MCF 10A (cell line): ENCODE data around the gene PRKG1. TPM values are rescaled to one million over a fixed set of nuclear protein-coding genes. Genes with fewer than 3 reads are reported as not detected.

Source experiments
- BruUV-seq: library from RNA; stranded (reverse); fragments of 400-500 nt; replicated peaks from 2 replicates; lab custom pipeline; 2021; lab: Mats Ljungman, UMichigan
- CTCF ChIA-PET: fragments of 300-600 bp; sonication (Branson Sonifier 250); formaldehyde crosslinking; extraction: SDS; loops from one replicate; lab custom pipeline; 2021; ENCODE audit warnings: antibody characterized with exemption, inconsistent platforms; lab: Yijun Ruan, JAX
- POLR2A ChIA-PET: fragments of 300-600, 350-650 bp; sonication (Branson Sonifier 250); formaldehyde crosslinking; extraction: SDS; loops from one replicate; lab custom pipeline; 2020; ENCODE audit warnings: antibody characterized with exemption, inconsistent platforms; lab: Yijun Ruan, JAX
- DNase-seq: peaks from one replicate; pipeline ENCODE4 v3.0.0-alpha.2; 2018; ENCODE audit not compliant: unreplicated experiment
- H3K27ac Mint-ChIP-seq: one replicate; pipeline ENCODE4 v1.8.0; 2022; ENCODE audit warnings: mild to moderate bottlenecking, low read depth, mixed read lengths; ENCODE audit not compliant: unreplicated experiment
- H3K27me3 Mint-ChIP-seq: one replicate; pipeline ENCODE4 v1.8.0; 2022; ENCODE audit warnings: mixed read lengths; ENCODE audit not compliant: insufficient read depth, unreplicated experiment
- H3K36me3 Mint-ChIP-seq: one replicate; pipeline ENCODE4 v1.8.0; 2022; ENCODE audit warnings: mild to moderate bottlenecking, moderate library complexity, mixed read lengths; ENCODE audit not compliant: insufficient read depth, unreplicated experiment
- H3K4me1 Mint-ChIP-seq: one replicate; pipeline ENCODE4 v1.8.0; 2022; ENCODE audit warnings: mixed read lengths; ENCODE audit not compliant: insufficient read depth, unreplicated experiment
- H3K4me3 Mint-ChIP-seq: one replicate; pipeline ENCODE4 v1.8.0; 2022; ENCODE audit warnings: mild to moderate bottlenecking, moderate library complexity, mixed read lengths; ENCODE audit not compliant: unreplicated experiment
- H3K9me3 Mint-ChIP-seq: one replicate; pipeline ENCODE4 v1.8.0; 2022; ENCODE audit warnings: mixed read lengths; ENCODE audit not compliant: unreplicated experiment
- CTCF ChIP-seq: fragments of 200-600 bp; IDR thresholded peaks from one replicate; pipeline ENCODE4 v1.8.0; 2022; ENCODE audit warnings: antibody characterized with exemption, mild to moderate bottlenecking; ENCODE audit not compliant: unreplicated experiment
- intact Hi-C: fragments of 100-400 bp; cut with micrococcal nuclease; formaldehyde crosslinking; loops from 2 replicates; pipeline ENCODE4 v1.14.1; 2022
- total RNA-seq: library from RNA; stranded (reverse); gene quantifications from 2 replicates; pipeline ENCODE4 v1.2.3, GENCODE V29; 2022

PRKG1 gene
- total RNA-seq, 1 experiment from 2014 or later, result 0.09 TPM

GRCh38 chr10:52318136-52318701 is 1243.9 kb downstream of the PRKG1 start:
- Mint-ChIP-seq H3K27ac (peak overlapping the region; percentile 93), H3K4me1 (peaks cover 22% of the 10 kb centered on the region), H3K27me3 (no peaks in the 10 kb centered on the region), H3K9me3 (no peaks in the 10 kb centered on the region), H3K36me3 (peaks cover 56% of the 10 kb centered on the region), H3K4me3 (peak overlapping the region; percentile 91)
- intact Hi-C loops, result loop anchor here (2.0 kb wide), 1 partner anchor 125 kb away; no protein-coding TSS in a partner anchor
- peak; percentile 49 for DNase-seq
- no peak for TF ChIP-seq CTCF
- TSS peak; percentile 97 for BruUV-seq
- ChIA-PET POLR2A (interaction anchor here (0.7 to 3.5 kb wide), 11 partner anchors 10 to 253 kb away, joined by 3 to 38 read pairs (median 4); no protein-coding TSS in a partner anchor), CTCF (interaction anchor here (0.6 to 4.3 kb wide), 6 partner anchors 10 to 498 kb away, joined by 3 to 19 read pairs (median 4); no protein-coding TSS in a partner anchor)

- ChIA-PET POLR2A (interaction anchor here (0.6 to 3.5 kb wide), 16 partner anchors 9 to 252 kb away, joined by 3 to 38 read pairs (median 4); no protein-coding TSS in a partner anchor), CTCF (interaction anchor here (0.6 to 4.3 kb wide), 7 partner anchors 11 to 291 kb away, joined by 3 to 19 read pairs (median 4); no protein-coding TSS in a partner anchor)
- H3K27me3 Mint-ChIP-seq, result no peaks in the 10 kb centered on the region
- H3K36me3 Mint-ChIP-seq, result peaks cover 53% of the 10 kb centered on the region
- BruUV-seq, result no TSS peak
- peak overlapping the region; percentile 93 for H3K27ac Mint-ChIP-seq
- no peaks in the 10 kb centered on the region for H3K9me3 Mint-ChIP-seq
- H3K4me3 Mint-ChIP-seq, result peak overlapping the region; percentile 91
- no peak for TF ChIP-seq CTCF
- peak; percentile 89 for DNase-seq
- intact Hi-C loops, result loop anchor here (2.0 kb wide), 1 partner anchor 124 kb away; no protein-coding TSS in a partner anchor
- peaks cover 17% of the 10 kb centered on the region for H3K4me1 Mint-ChIP-seq
Measured at GRCh38 chr10:52318822-52319464, 1244.7 kb downstream of the PRKG1 start.

GRCh38 chr10:52319926-52320325 is 1245.6 kb downstream of the PRKG1 start:
- Mint-ChIP-seq H3K4me3 (no peak overlapping the region), H3K27ac (no peak overlapping the region), H3K9me3 (no peaks in the 10 kb centered on the region), H3K4me1 (peaks cover 17% of the 10 kb centered on the region), H3K36me3 (peaks cover 44% of the 10 kb centered on the region), H3K27me3 (no peaks in the 10 kb centered on the region)
- ChIA-PET POLR2A (interaction anchor here (0.6 to 3.5 kb wide), 4 partner anchors 123 to 167 kb away, joined by 3 to 38 read pairs (median 18); no protein-coding TSS in a partner anchor), CTCF (interaction anchor here (2.9 to 4.3 kb wide), 2 partner anchors 12 to 168 kb away, joined by 10 to 19 read pairs; no protein-coding TSS in a partner anchor)
- BruUV-seq, result no TSS peak
- DNase-seq, result no peak
- TF ChIP-seq CTCF, result no peak
- intact Hi-C loops, result loop anchor here (2.0 kb wide), 1 partner anchor 123 kb away; no protein-coding TSS in a partner anchor

- H3K36me3 Mint-ChIP-seq, result peaks cover 23% of the 10 kb centered on the region
- intact Hi-C loops, result no loop called here
- ChIA-PET CTCF (interaction anchor here (0.6 to 1.5 kb wide), 3 partner anchors 56 to 859 kb away, joined by 3 to 4 read pairs (median 3); no protein-coding TSS in a partner anchor), POLR2A (no interaction called here)
- H3K4me1 Mint-ChIP-seq, result peaks cover 17% of the 10 kb centered on the region
- BruUV-seq, result no TSS peak
- H3K27ac Mint-ChIP-seq, result no peak overlapping the region
- H3K9me3 Mint-ChIP-seq, result no peaks in the 10 kb centered on the region
- DNase-seq, result no peak
- TF ChIP-seq CTCF, result no peak
- H3K27me3 Mint-ChIP-seq, result no peaks in the 10 kb centered on the region
- no peak overlapping the region for H3K4me3 Mint-ChIP-seq
Measured at GRCh38 chr10:52322323-52322722, 1248.0 kb downstream of the PRKG1 start.
